Right renal pelvis (tissue), 4 donors: Measurements from ENCODE around the gene PANK2. TPM values are rescaled to one million over a fixed set of nuclear protein-coding genes. Genes with fewer than 3 reads are reported as not detected.
"Not testable (repeated sequence)": the region's sequence is repeated elsewhere in the genome, so short reads cannot be mapped to it uniquely, and the experiment has no call there.

ENCODE experiments used
- DNase-seq, 4 donors: peaks; one replicate each; pipeline ENCODE4 v3.0.0-alpha.2; 2013; ENCODE audit warnings: low read depth in 4 of 4, low spot score in 3 of 4, missing footprints in 1 of 4
- polyA plus RNA-seq, 4 donors: library from polyadenylated mRNA; unstranded; fragments of 120-200 nt; gene quantifications; one replicate each; pipeline ENCODE4 v1.2.1, GENCODE V29; 2013; ENCODE audit not compliant: insufficient read length in 4 of 4

The PANK2 gene
- polyA plus RNA-seq = 10 to 100 TPM; 30.9 to 41.2 (median 33.8) TPM

- DNase-seq = peak; percentile 94 to 98 (median 98)
Measured at GRCh38 chr20:3888622-3889488, at the start of gene PANK2. TSS of gene PANK2 (plus strand) at chr20:3889387.

GRCh38 chr20:3840201-3840600, 49.0 kb upstream of the PANK2 start:
- DNase-seq = not testable (repeated sequence)

- no peak for DNase-seq
Measured at GRCh38 chr20:3842348-3842930, 46.7 kb upstream of the PANK2 start.

- DNase-seq = no peak
Measured at GRCh38 chr20:3843490-3843889, 45.7 kb upstream of the PANK2 start.

GRCh38 chr20:3843990-3844619, 45.1 kb upstream of the PANK2 start:
- DNase-seq = not testable (repeated sequence)

GRCh38 chr20:3846378-3846739, 42.8 kb upstream of the PANK2 start:
- DNase-seq = no peak

GRCh38 chr20:3846740-3847428, 42.3 kb upstream of the PANK2 start, which contains the start of gene MAVS:
TSS of gene MAVS (plus strand) at chr20:3846834. CDS start at chr20:3854625, 7,791 bp downstream.
- peak; percentile 69 to 78 (median 75) for DNase-seq

- no peak for DNase-seq
Measured at GRCh38 chr20:3847429-3847940, 41.7 kb upstream of the PANK2 start.

GRCh38 chr20:3848565-3848964, 40.6 kb upstream of the PANK2 start:
- DNase-seq = no peak

- DNase-seq = no peak
Measured at GRCh38 chr20:3854462-3854871, 34.7 kb upstream of the PANK2 start.

GRCh38 chr20:3857405-3857804, 31.8 kb upstream of the PANK2 start:
- DNase-seq = no peak

GRCh38 chr20:3858689-3859088, 30.5 kb upstream of the PANK2 start:
- no peak for DNase-seq

- DNase-seq = no peak
Measured at GRCh38 chr20:3861191-3861590, 28.0 kb upstream of the PANK2 start.

GRCh38 chr20:3862333-3862732, 26.9 kb upstream of the PANK2 start:
- no peak for DNase-seq

- no peak for DNase-seq
Measured at GRCh38 chr20:3863317-3863716, 25.9 kb upstream of the PANK2 start.

- DNase-seq = no peak
Measured at GRCh38 chr20:3864518-3864917, 24.7 kb upstream of the PANK2 start.

- no peak for DNase-seq
Measured at GRCh38 chr20:3865152-3865886, 23.9 kb upstream of the PANK2 start.

GRCh38 chr20:3865887-3866407, 23.2 kb upstream of the PANK2 start:
- DNase-seq = no peak

- DNase-seq = no peak
Measured at GRCh38 chr20:3866464-3866863, 22.7 kb upstream of the PANK2 start.

GRCh38 chr20:3867802-3868201, 21.4 kb upstream of the PANK2 start:
- no peak for DNase-seq
